AG04450 (cell line): ENCODE results near the gene CDC26. TPM values are rescaled to one million over a fixed set of nuclear protein-coding genes. Genes with fewer than 3 reads are reported as not detected.

Source experiments
- CTCF ChIA-PET: fragments of 300-600, 350-600 bp; formaldehyde crosslinking; extraction: SDS; loops from one replicate; lab custom pipeline; 2022; ENCODE audit warnings: antibody characterized with exemption, inconsistent platforms; lab: Charles Lee
- POLR2A ChIA-PET: fragments of 350-600 bp; formaldehyde crosslinking; extraction: SDS; loops from one replicate; lab custom pipeline; 2021; ENCODE audit warnings: antibody characterized with exemption, inconsistent platforms; lab: Yijun Ruan, JAX
- DNase-seq: peaks from one replicate; pipeline ENCODE4 v3.0.0-alpha.2; 2011; ENCODE audit warnings: low read depth, low spot score
- H3K27ac ChIP-seq: one replicate; pipeline ENCODE4 v1.5.1; 2012; ENCODE audit warnings: low read depth, low read length, control low read depth
- H3K27me3 ChIP-seq: one replicate; pipeline ENCODE4 v1.6.0; 2012; ENCODE audit warnings: low read length; ENCODE audit not compliant: control insufficient read depth, insufficient read depth
- H3K4me3 ChIP-seq: 2 replicates; pipeline ENCODE4 v1.5.1; 2011; ENCODE audit warnings: mild to moderate bottlenecking, low read depth, low read length, control low read depth
- H3K9me3 ChIP-seq: 2 replicates; pipeline ENCODE4 v1.5.1; 2012; ENCODE audit warnings: low read length; ENCODE audit not compliant: control insufficient read depth, insufficient read depth
- polyA plus RNA-seq: library from polyadenylated mRNA; depleted of rRNA; stranded (reverse); fragments of >200 nt; gene quantifications from 2 replicates; pipeline ENCODE4 v1.2.3, GENCODE V29; 2011
- TF ChIP-seq, protein P1 (sequence below): IDR thresholded peaks from 2 replicates; pipeline ENCODE4 v1.5.1; 2011; ENCODE audit warnings: low read depth, low read length, control low read depth, inconsistent platforms

The CDC26 gene
- polyA plus RNA-seq, 1 experiment = 52.6 TPM

GRCh38 chr9:113227436-113227835 lies 47.9 kb downstream of the CDC26 start:
- Histone ChIP-seq H3K27me3 (no peaks in the 10 kb centered on the region), H3K9me3 (no peaks in the 10 kb centered on the region), H3K27ac (no peak overlapping the region), H3K4me3 (no peak overlapping the region)
- ChIA-PET POLR2A (no interaction called here), CTCF (no interaction called here)
- TF ChIP-seq, protein P1, sequence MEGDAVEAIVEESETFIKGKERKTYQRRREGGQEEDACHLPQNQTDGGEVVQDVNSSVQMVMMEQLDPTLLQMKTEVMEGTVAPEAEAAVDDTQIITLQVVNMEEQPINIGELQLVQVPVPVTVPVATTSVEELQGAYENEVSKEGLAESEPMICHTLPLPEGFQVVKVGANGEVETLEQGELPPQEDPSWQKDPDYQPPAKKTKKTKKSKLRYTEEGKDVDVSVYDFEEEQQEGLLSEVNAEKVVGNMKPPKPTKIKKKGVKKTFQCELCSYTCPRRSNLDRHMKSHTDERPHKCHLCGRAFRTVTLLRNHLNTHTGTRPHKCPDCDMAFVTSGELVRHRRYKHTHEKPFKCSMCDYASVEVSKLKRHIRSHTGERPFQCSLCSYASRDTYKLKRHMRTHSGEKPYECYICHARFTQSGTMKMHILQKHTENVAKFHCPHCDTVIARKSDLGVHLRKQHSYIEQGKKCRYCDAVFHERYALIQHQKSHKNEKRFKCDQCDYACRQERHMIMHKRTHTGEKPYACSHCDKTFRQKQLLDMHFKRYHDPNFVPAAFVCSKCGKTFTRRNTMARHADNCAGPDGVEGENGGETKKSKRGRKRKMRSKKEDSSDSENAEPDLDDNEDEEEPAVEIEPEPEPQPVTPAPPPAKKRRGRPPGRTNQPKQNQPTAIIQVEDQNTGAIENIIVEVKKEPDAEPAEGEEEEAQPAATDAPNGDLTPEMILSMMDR = no peak
- DNase-seq = no peak

DNA sequence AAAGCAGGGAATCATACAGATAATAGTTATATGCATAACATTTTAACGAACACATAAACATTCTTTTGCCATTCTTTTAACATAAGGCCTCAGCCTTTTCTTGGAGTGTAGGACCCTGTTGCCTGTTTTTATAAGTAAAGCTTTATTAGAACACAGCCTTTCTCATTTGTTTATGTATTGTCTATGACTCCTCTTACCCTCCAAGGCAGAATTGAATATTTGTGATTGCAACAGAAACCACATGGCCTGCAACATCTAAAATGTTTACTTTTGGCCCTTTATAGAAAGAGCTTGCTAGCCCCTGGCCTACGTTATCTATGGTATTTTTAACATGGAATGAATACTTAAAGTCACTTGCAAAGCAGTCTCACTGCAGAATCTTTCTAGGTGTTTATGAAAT lies 51.4 kb downstream of the CDC26 start:
- H3K27me3 ChIP-seq = no peaks in the 10 kb centered on the region
- H3K9me3 ChIP-seq = no peaks in the 10 kb centered on the region
- H3K4me3 ChIP-seq = no peak overlapping the region
- CTCF ChIA-PET = interaction anchor here (0.5 to 0.6 kb wide), 2 partner anchors 8 to 733 kb away, joined by 4 to 6 read pairs; no protein-coding TSS in a partner anchor
- POLR2A ChIA-PET = interaction anchor here (0.7 to 1.1 kb wide), 3 partner anchors 9 to 51 kb away, joined by 4 to 6 read pairs (median 5); partner anchors contain the start of genes CDC26 and PRPF4
- H3K27ac ChIP-seq = no peak overlapping the region
- peak; percentile 85 for DNase-seq
- TF ChIP-seq, protein P1 = no peak

DNA sequence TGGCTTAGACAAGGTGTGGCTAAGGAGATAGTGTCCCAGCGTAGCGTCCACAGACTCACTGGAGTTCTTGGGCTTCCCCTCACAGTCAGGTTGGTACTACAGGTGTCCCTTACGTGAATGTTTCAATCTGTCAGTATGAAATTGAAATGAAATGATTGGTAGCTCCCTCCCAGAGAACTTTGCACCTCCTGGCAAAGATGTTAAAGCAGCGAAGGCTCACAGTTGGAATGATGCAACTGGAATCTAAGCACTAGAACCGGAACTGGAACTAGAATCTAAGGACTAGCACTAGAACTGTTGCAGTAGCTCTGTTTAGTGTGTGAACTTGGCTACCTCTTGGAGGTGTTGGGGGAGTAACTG lies 52.9 kb downstream of the CDC26 start:
- Histone ChIP-seq H3K4me3 (peak overlapping the region; percentile 87), H3K9me3 (no peaks in the 10 kb centered on the region), H3K27ac (no peak overlapping the region), H3K27me3 (no peaks in the 10 kb centered on the region)
- no peak for DNase-seq
- ChIA-PET CTCF (interaction anchor here (0.8 to 1.5 kb wide), 2 partner anchors 52 to 179 kb away, joined by 3 to 5 read pairs; no protein-coding TSS in a partner anchor), POLR2A (interaction anchor here (0.7 to 3.2 kb wide), 3 partner anchors 10 to 371 kb away, joined by 3 to 15 read pairs (median 4); no protein-coding TSS in a partner anchor)
- TF ChIP-seq, protein P1 = no peak

GRCh38 chr9:113221800-113222481 lies 53.4 kb downstream of the CDC26 start:
- TF ChIP-seq, protein P1 = no peak
- H3K4me3 ChIP-seq = peak overlapping the region; percentile 87
- POLR2A ChIA-PET = interaction anchor here (0.7 to 3.2 kb wide), 9 partner anchors 11 to 372 kb away, joined by 3 to 15 read pairs (median 4); partner anchors contain the start of genes C9orf43, CDC26, POLE3 and PRPF4
- no peaks in the 10 kb centered on the region for H3K27me3 ChIP-seq
- peak overlapping the region; percentile 39 for H3K27ac ChIP-seq
- no peak for DNase-seq
- no peaks in the 10 kb centered on the region for H3K9me3 ChIP-seq
- CTCF ChIA-PET = interaction anchor here (0.8 to 1.5 kb wide), 2 partner anchors 53 to 180 kb away, joined by 3 to 5 read pairs; no protein-coding TSS in a partner anchor
